PC-3 (cell line): ENCODE results near the gene ULK4. TPM values are rescaled to one million over a fixed set of nuclear protein-coding genes. Genes with fewer than 3 reads are reported as not detected.

Experiments
- ATAC-seq: fragments of 200-7000 bp; cut with Tn5 transposase; 2 replicates; pipeline ENCODE4 v1.9.1; 2020; ENCODE audit warnings: mild to moderate bottlenecking, moderate library complexity
- BruUV-seq: library from RNA; stranded (reverse); fragments of 400-500 nt; replicated peaks from 2 replicates; lab custom pipeline; 2021; lab: Mats Ljungman, UMichigan
- CTCF ChIA-PET: fragments of 300-600 bp; sonication (Branson Sonifier 250); formaldehyde crosslinking; loops from one replicate; lab custom pipeline; 2022; ENCODE audit warnings: antibody characterized with exemption; lab: Charles Lee
- POLR2A ChIA-PET: fragments of 300-600 bp; sonication (Branson Sonifier 250); formaldehyde crosslinking; loops from one replicate; lab custom pipeline; 2022; ENCODE audit warnings: antibody characterized with exemption; ENCODE audit not compliant: unreplicated experiment; lab: Charles Lee
- DNase-seq: peaks from one replicate; pipeline ENCODE4 v3.0.0-alpha.2; 2015
- H2AFZ ChIP-seq: fragments of 300-600 bp; sonication (generic); 2 replicates; pipeline ENCODE4 v1.6.0; 2016; ENCODE audit warnings: antibody characterized with exemption, low read length
- H3F3A ChIP-seq: fragments of 300-600 bp; sonication (generic); one replicate; pipeline ENCODE4 v1.6.0; 2017; ENCODE audit warnings: antibody characterized with exemption, low read length, control low read depth, mild to moderate bottlenecking; ENCODE audit not compliant: unreplicated experiment
- H3K27ac ChIP-seq: fragments of 300-600 bp; sonication (generic); 2 replicates; pipeline ENCODE4 v1.5.1; 2016; ENCODE audit warnings: mild to moderate bottlenecking, low read length
- H3K27me3 ChIP-seq: fragments of 300-600 bp; sonication (generic); 2 replicates; pipeline ENCODE4 v1.6.1; 2016; ENCODE audit warnings: low read length, mixed read lengths
- H3K36me3 ChIP-seq: fragments of 300-600 bp; sonication (generic); 2 replicates; pipeline ENCODE4 v1.6.1; 2016; ENCODE audit warnings: low read depth, mixed run types, low read length, mixed read lengths
- H3K4me1 ChIP-seq: fragments of 300-600 bp; sonication (generic); 2 replicates; pipeline ENCODE4 v1.5.1; 2016; ENCODE audit warnings: low read length; ENCODE audit not compliant: insufficient read depth
- H3K4me2 ChIP-seq: fragments of 300-600 bp; sonication (generic); 2 replicates; pipeline ENCODE4 v1.6.0; 2016; ENCODE audit warnings: low read length
- H3K4me3 ChIP-seq: fragments of 300-600 bp; sonication (generic); 2 replicates; pipeline ENCODE4 v1.5.1; 2016; ENCODE audit warnings: mild to moderate bottlenecking, low read length, mixed read lengths
- H3K79me2 ChIP-seq: fragments of 300-600 bp; sonication (generic); 2 replicates; pipeline ENCODE4 v1.6.1; 2017; ENCODE audit warnings: low read length, mixed read lengths
- H3K9ac ChIP-seq: fragments of 300-600 bp; sonication (generic); 2 replicates; pipeline ENCODE4 v1.6.0; 2016; ENCODE audit warnings: mild to moderate bottlenecking, low read length
- H3K9me2 ChIP-seq: fragments of 300-600 bp; sonication (generic); replicated peaks from 2 replicates; pipeline ENCODE4 v1.6.1; 2016; ENCODE audit warnings: mixed run types, low read length, mixed read lengths
- H3K9me3 ChIP-seq: fragments of 300-600 bp; sonication (generic); 2 replicates; pipeline ENCODE4 v1.6.1; 2016; ENCODE audit warnings: low read length, mixed read lengths
- H4K20me1 ChIP-seq: fragments of 300-600 bp; sonication (generic); 2 replicates; pipeline ENCODE4 v1.6.1; 2016; ENCODE audit warnings: low read length, mixed read lengths
- EZH2 ChIP-seq: fragments of 300-600 bp; sonication (generic); IDR thresholded peaks from one replicate; pipeline ENCODE4 v1.6.1; 2017; ENCODE audit warnings: antibody characterized with exemption, mild to moderate bottlenecking, low read length; ENCODE audit not compliant: unreplicated experiment
- EZH2phosphoT487 ChIP-seq: fragments of 300-600 bp; sonication (generic); IDR thresholded peaks from 2 replicates; pipeline ENCODE4 v1.6.1; 2018; ENCODE audit warnings: mild to moderate bottlenecking, antibody characterized with exemption, low read length, borderline replicate concordance
- intact Hi-C: fragments of 100-400 bp; cut with micrococcal nuclease; formaldehyde crosslinking; loops from 2 replicates; pipeline ENCODE4 v1.9.0; 2023
- total RNA-seq: library from RNA; depleted of rRNA; stranded (reverse); fragments of >200 nt; gene quantifications from 2 replicates; pipeline ENCODE4 v1.2.3, GENCODE V29; 2014
- TF ChIP-seq, protein P1 (sequence below): fragments of 300-600 bp; sonication (generic); conservative IDR thresholded peaks from 2 replicates; pipeline ENCODE4 v1.5.1; 2017; ENCODE audit warnings: antibody characterized with exemption, low read depth, mild to moderate bottlenecking, low read length

The ULK4 gene
- total RNA-seq, 1 experiment from 2014 or later = 4.8 TPM

GRCh38 chr3:41753651-41754050 is 208.3 kb downstream of the ULK4 start:
- Histone ChIP-seq H3K4me3 (no peak overlapping the region), H3K4me2 (no peak overlapping the region), H3F3A (no peaks in the 10 kb centered on the region), H3K27ac (no peak overlapping the region), H3K9me2 (no peaks in the 10 kb centered on the region), H3K27me3 (no peaks in the 10 kb centered on the region), H3K4me1 (no peaks in the 10 kb centered on the region), H3K36me3 (no peaks in the 10 kb centered on the region), H4K20me1 (no peaks in the 10 kb centered on the region), H2AFZ (no peak overlapping the region), H3K79me2 (no peaks in the 10 kb centered on the region), H3K9ac (no peak overlapping the region), H3K9me3 (no peaks in the 10 kb centered on the region)
- TF ChIP-seq EZH2 (no peak), EZH2phosphoT487 (no peak)
- TF ChIP-seq, protein P1, sequence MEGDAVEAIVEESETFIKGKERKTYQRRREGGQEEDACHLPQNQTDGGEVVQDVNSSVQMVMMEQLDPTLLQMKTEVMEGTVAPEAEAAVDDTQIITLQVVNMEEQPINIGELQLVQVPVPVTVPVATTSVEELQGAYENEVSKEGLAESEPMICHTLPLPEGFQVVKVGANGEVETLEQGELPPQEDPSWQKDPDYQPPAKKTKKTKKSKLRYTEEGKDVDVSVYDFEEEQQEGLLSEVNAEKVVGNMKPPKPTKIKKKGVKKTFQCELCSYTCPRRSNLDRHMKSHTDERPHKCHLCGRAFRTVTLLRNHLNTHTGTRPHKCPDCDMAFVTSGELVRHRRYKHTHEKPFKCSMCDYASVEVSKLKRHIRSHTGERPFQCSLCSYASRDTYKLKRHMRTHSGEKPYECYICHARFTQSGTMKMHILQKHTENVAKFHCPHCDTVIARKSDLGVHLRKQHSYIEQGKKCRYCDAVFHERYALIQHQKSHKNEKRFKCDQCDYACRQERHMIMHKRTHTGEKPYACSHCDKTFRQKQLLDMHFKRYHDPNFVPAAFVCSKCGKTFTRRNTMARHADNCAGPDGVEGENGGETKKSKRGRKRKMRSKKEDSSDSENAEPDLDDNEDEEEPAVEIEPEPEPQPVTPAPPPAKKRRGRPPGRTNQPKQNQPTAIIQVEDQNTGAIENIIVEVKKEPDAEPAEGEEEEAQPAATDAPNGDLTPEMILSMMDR = no peak
- no peak for ATAC-seq
- POLR2A ChIA-PET = no interaction called here
- no peak for DNase-seq
- no TSS peak for BruUV-seq
- intact Hi-C loops = no loop called here
- CTCF ChIA-PET = no interaction called here

- ChIA-PET CTCF (no interaction called here), POLR2A (no interaction called here)
- ATAC-seq (no peak), DNase-seq (no peak)
- no peaks in the 10 kb centered on the region for H3K9me2 ChIP-seq
- no peaks in the 10 kb centered on the region for H3K9me3 ChIP-seq
- no peaks in the 10 kb centered on the region for H3K79me2 ChIP-seq
- no peaks in the 10 kb centered on the region for H3K36me3 ChIP-seq
- no peaks in the 10 kb centered on the region for H3F3A ChIP-seq
- TF ChIP-seq EZH2 (no peak), EZH2phosphoT487 (no peak)
- TF ChIP-seq, protein P1 = no peak
- no peak overlapping the region for H3K27ac ChIP-seq
- no peak overlapping the region for H3K4me2 ChIP-seq
- no peaks in the 10 kb centered on the region for H3K4me1 ChIP-seq
- H3K27me3 ChIP-seq = no peaks in the 10 kb centered on the region
- no peak overlapping the region for H2AFZ ChIP-seq
- no peaks in the 10 kb centered on the region for H4K20me1 ChIP-seq
- intact Hi-C loops = no loop called here
- no TSS peak for BruUV-seq
- H3K4me3 ChIP-seq = no peak overlapping the region
- no peak overlapping the region for H3K9ac ChIP-seq
These were observed 210.3 kb downstream of the ULK4 start for GRCh38 chr3:41751597-41751996.

DNA sequence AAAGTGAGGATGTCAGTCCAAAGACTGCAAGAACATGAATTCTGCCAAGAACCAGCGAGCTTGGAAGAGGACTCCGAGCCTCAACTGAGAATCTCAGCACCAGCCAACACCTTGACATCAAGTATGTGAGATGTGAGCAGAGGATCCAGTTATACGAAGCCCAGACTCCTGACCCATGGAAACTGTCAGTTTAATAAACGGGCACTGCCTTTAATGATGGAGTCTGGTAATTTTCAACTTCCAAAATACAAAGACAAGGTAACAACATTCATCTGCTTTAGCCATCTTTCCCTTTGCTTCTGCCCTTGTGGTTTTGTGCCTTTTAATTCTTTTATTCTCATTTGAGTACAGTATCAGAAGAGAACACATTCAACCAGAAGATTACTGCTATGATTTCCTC is 211.9 kb downstream of the ULK4 start:
- Histone ChIP-seq H3K27ac (no peak overlapping the region), H3K4me2 (no peak overlapping the region), H2AFZ (no peak overlapping the region), H3K27me3 (no peaks in the 10 kb centered on the region), H3K36me3 (no peaks in the 10 kb centered on the region), H3F3A (no peaks in the 10 kb centered on the region), H3K4me1 (no peaks in the 10 kb centered on the region), H3K79me2 (no peaks in the 10 kb centered on the region), H4K20me1 (no peaks in the 10 kb centered on the region), H3K9me2 (no peaks in the 10 kb centered on the region), H3K9ac (no peak overlapping the region), H3K4me3 (no peak overlapping the region), H3K9me3 (no peaks in the 10 kb centered on the region)
- TF ChIP-seq EZH2phosphoT487 (no peak), EZH2 (no peak)
- TF ChIP-seq, protein P1 = no peak
- DNase-seq = no peak
- POLR2A ChIA-PET = no interaction called here
- no peak for ATAC-seq
- intact Hi-C loops = no loop called here
- no TSS peak for BruUV-seq
- CTCF ChIA-PET = no interaction called here
